DND-41 (cell line): Measurements from ENCODE around the gene VWDE.

Experiments
- ATAC-seq: fragments of 200-7000 bp; cut with Tn5 transposase; 3 replicates; pipeline ENCODE4 v1.9.1; 2021; ENCODE audit warnings: low read depth; ENCODE audit not compliant: insufficient read depth
- DNase-seq: peaks from one replicate; pipeline ENCODE4 v3.0.0-alpha.2; 2020
- H2AFZ ChIP-seq: 2 replicates; pipeline ENCODE4 v1.6.0; 2012; ENCODE audit warnings: low read depth, low read length
- H3K27ac ChIP-seq: 2 replicates; pipeline ENCODE4 v1.5.1; 2012; ENCODE audit warnings: low read length, inconsistent platforms
- H3K27me3 ChIP-seq: fragments of 200-600 bp; sonication (generic); 2 replicates; pipeline ENCODE4 v1.6.0; 2012; ENCODE audit warnings: low read length, mild to moderate bottlenecking, inconsistent platforms; ENCODE audit not compliant: insufficient read depth, poor library complexity
- H3K36me3 ChIP-seq: 2 replicates; pipeline ENCODE4 v1.5.1; 2012; ENCODE audit warnings: low read length, inconsistent platforms; ENCODE audit not compliant: insufficient read depth
- H3K4me1 ChIP-seq: 2 replicates; pipeline ENCODE4 v1.5.1; 2012; ENCODE audit warnings: mild to moderate bottlenecking, low read length; ENCODE audit not compliant: insufficient read depth
- H3K4me2 ChIP-seq: 2 replicates; pipeline ENCODE4 v1.6.0; 2012; ENCODE audit warnings: mild to moderate bottlenecking, moderate library complexity, low read length, inconsistent platforms; ENCODE audit not compliant: insufficient read depth
- H3K4me3 ChIP-seq, 2 experiments: fragments of 200-600 bp in 1 of 2; shearing (Covaris generic) in 1 of 2; 2 replicates each; pipeline ENCODE4 v1.5.1; 2012 to 2016; ENCODE audit warnings: inconsistent platforms in 2 of 2, low read length in 2 of 2, mild to moderate bottlenecking in 2 of 2, low read depth in 1 of 2, moderate library complexity in 1 of 2
- H3K79me2 ChIP-seq: 2 replicates; pipeline ENCODE4 v1.6.0; 2012; ENCODE audit warnings: low read length, inconsistent platforms; ENCODE audit not compliant: insufficient read depth
- H3K9ac ChIP-seq: 2 replicates; pipeline ENCODE4 v1.6.0; 2012; ENCODE audit warnings: low read depth, mild to moderate bottlenecking, inconsistent platforms, low read length, moderate library complexity
- H3K9me3 ChIP-seq: 2 replicates; pipeline ENCODE4 v1.5.1; 2012; ENCODE audit warnings: low read length, moderate library complexity, mild to moderate bottlenecking, inconsistent platforms; ENCODE audit not compliant: insufficient read depth, severe bottlenecking
- H4K20me1 ChIP-seq: 2 replicates; pipeline ENCODE4 v1.6.0; 2012; ENCODE audit warnings: low read length; ENCODE audit not compliant: insufficient read depth
- EZH2 ChIP-seq: IDR thresholded peaks from 3 replicates; pipeline ENCODE4 v1.6.1; 2012; ENCODE audit warnings: borderline replicate concordance, low read depth, mild to moderate bottlenecking, moderate library complexity, low read length, inconsistent platforms; ENCODE audit not compliant: severe bottlenecking
- TF ChIP-seq, protein P1 (sequence below): IDR thresholded peaks from 2 replicates; pipeline ENCODE4 v1.5.1; 2012; ENCODE audit warnings: borderline replicate concordance, low read length, moderate library complexity, mild to moderate bottlenecking; ENCODE audit not compliant: poor library complexity, severe bottlenecking; ENCODE audit errors: extremely low read depth

Gene VWDE

DNA sequence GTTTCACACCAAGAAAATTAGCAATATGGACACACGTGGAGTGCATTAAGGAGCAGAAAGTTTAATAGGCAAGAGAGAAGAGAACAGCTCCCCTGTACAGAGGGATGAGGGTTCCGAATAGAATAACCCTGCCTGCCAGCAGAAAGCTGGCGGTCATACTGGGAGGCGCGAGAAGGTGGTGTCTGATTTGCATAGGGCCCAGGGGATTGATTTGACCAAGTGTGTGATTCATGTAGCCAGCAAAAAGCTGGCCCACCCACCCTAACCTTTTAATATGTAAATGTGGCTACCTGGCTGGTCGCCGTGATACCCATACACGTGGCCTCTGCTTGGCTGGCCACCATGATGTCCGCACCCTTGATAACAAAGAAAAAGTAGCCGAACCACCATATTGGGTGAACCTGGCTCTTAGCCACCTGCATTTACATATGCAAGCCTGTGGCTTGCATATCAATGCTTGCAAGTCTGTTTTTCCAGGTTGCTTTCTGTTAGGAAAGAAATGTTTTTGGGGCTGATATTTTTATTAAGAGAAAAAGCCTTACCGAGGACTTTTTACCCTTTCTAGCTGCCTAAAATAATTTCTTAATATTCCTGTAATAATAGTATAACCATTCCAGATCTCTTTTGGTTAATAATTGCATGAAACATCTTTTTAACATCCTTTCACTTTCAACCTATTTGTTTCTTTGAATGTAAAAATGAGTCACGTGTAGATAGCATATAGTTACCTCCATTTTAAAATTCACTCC, 20.5 kb upstream of the VWDE start:
- Histone ChIP-seq H3K79me2 (no peaks in the 10 kb centered on the region), H3K4me2 (no peak overlapping the region), H3K9me3 (no peaks in the 10 kb centered on the region), H3K36me3 (no peaks in the 10 kb centered on the region), H3K27me3 (no peaks in the 10 kb centered on the region), H4K20me1 (no peaks in the 10 kb centered on the region), H3K9ac (no peak overlapping the region), H2AFZ (no peak overlapping the region), H3K27ac (no peak overlapping the region), H3K4me3 (no peak overlapping the region), H3K4me1 (no peaks in the 10 kb centered on the region)
- DNase-seq (no peak), ATAC-seq (no peak)
- TF ChIP-seq, protein P1, sequence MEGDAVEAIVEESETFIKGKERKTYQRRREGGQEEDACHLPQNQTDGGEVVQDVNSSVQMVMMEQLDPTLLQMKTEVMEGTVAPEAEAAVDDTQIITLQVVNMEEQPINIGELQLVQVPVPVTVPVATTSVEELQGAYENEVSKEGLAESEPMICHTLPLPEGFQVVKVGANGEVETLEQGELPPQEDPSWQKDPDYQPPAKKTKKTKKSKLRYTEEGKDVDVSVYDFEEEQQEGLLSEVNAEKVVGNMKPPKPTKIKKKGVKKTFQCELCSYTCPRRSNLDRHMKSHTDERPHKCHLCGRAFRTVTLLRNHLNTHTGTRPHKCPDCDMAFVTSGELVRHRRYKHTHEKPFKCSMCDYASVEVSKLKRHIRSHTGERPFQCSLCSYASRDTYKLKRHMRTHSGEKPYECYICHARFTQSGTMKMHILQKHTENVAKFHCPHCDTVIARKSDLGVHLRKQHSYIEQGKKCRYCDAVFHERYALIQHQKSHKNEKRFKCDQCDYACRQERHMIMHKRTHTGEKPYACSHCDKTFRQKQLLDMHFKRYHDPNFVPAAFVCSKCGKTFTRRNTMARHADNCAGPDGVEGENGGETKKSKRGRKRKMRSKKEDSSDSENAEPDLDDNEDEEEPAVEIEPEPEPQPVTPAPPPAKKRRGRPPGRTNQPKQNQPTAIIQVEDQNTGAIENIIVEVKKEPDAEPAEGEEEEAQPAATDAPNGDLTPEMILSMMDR: no peak
- no peak for TF ChIP-seq EZH2

DNA sequence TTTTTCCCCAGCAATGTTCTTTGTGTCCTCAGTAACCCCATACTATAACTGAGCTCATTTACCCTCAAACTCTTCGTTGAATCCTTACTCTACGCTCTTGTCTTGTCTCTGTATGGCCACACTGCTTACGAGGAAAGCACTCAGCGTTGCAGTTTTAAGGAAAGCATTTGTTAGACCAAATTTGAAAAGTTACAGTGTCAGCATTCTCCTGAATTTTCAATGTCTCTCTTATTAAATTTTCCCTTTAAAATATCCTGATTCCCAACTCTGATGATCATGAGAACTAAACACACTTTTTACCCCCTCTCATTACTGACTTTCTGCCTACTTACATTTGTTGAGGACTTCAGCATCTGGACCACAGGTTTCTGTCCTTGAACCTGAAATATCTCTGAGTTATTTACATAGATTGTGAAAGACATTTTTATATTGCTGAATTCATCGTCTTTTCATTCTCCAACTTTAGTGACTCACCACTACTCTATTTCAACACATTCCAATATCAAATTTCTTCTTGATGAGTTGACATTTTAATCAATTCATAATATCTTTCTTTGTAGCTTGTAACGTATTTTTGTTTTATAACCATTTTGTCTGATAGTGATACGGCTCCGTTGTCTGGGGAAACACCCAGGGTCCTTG, 19.8 kb upstream of the VWDE start:
- Histone ChIP-seq H3K27me3 (no peaks in the 10 kb centered on the region), H3K36me3 (no peaks in the 10 kb centered on the region), H2AFZ (no peak overlapping the region), H3K4me1 (no peaks in the 10 kb centered on the region), H3K9ac (no peak overlapping the region), H3K4me3 (no peak overlapping the region), H3K4me2 (no peak overlapping the region), H3K79me2 (no peaks in the 10 kb centered on the region), H3K9me3 (no peaks in the 10 kb centered on the region), H4K20me1 (no peaks in the 10 kb centered on the region), H3K27ac (no peak overlapping the region)
- no peak for ATAC-seq
- no peak for DNase-seq
- TF ChIP-seq, protein P1: no peak
- TF ChIP-seq EZH2: no peak

GRCh38 chr7:12422554-12423320, 19.1 kb upstream of the VWDE start:
- Histone ChIP-seq H3K9me3 (no peaks in the 10 kb centered on the region), H3K9ac (no peak overlapping the region), H3K27me3 (no peaks in the 10 kb centered on the region), H2AFZ (no peak overlapping the region), H3K4me1 (no peaks in the 10 kb centered on the region), H3K36me3 (no peaks in the 10 kb centered on the region), H3K4me2 (no peak overlapping the region), H3K27ac (no peak overlapping the region), H3K79me2 (no peaks in the 10 kb centered on the region), H4K20me1 (no peaks in the 10 kb centered on the region), H3K4me3 (no peak overlapping the region)
- ATAC-seq: no peak
- TF ChIP-seq, protein P1: no peak
- TF ChIP-seq EZH2: no peak
- DNase-seq: no peak
